Type B pancreatic cell (in vitro differentiated cells): ENCODE data around the gene ZNRF1. TPM values are rescaled to one million over a fixed set of nuclear protein-coding genes. Genes with fewer than 3 reads are reported as not detected.
"Not testable (repeated sequence)": the region's sequence is repeated elsewhere in the genome, so short reads cannot be mapped to it uniquely, and the experiment has no call there.

Experiments used
- DNase-seq: peaks from one replicate; pipeline ENCODE4 v3.0.0; 2021; ENCODE audit warnings: mixed read lengths; ENCODE audit not compliant: unreplicated experiment; ENCODE audit errors: extremely low spot score
- H3K27ac Mint-ChIP-seq: 2 replicates; pipeline ENCODE4 v1.8.0; 2021; ENCODE audit warnings: mild to moderate bottlenecking, mixed read lengths
- H3K27me3 Mint-ChIP-seq: 2 replicates; pipeline ENCODE4 v1.8.0; 2021; ENCODE audit warnings: mixed read lengths
- H3K36me3 Mint-ChIP-seq: 2 replicates; pipeline ENCODE4 v1.8.0; 2021; ENCODE audit warnings: mixed read lengths
- H3K4me1 Mint-ChIP-seq: one replicate; pipeline ENCODE4 v1.8.0; 2021; ENCODE audit warnings: mixed read lengths; ENCODE audit not compliant: unreplicated experiment
- H3K4me3 Mint-ChIP-seq: 2 replicates; pipeline ENCODE4 v1.8.0; 2021; ENCODE audit warnings: mild to moderate bottlenecking, mixed read lengths
- H3K9me3 Mint-ChIP-seq: 2 replicates; pipeline ENCODE4 v1.8.0; 2021; ENCODE audit warnings: mixed read lengths
- total RNA-seq: library from RNA; stranded (reverse); gene quantifications from 2 replicates; pipeline ENCODE4 v1.2.1, GENCODE V29; 2021; ENCODE audit warnings: low replicate concordance
- TF ChIP-seq, protein P1 (sequence below): fragments of 200-600 bp; sonication (generic); conservative IDR thresholded peaks from 2 replicates; pipeline ENCODE4 v1.5.0; 2021; ENCODE audit warnings: antibody characterized with exemption, mild to moderate bottlenecking

Gene ZNRF1
- total RNA-seq, 1 donor from 2014 or later = 49.2 TPM

DNA sequence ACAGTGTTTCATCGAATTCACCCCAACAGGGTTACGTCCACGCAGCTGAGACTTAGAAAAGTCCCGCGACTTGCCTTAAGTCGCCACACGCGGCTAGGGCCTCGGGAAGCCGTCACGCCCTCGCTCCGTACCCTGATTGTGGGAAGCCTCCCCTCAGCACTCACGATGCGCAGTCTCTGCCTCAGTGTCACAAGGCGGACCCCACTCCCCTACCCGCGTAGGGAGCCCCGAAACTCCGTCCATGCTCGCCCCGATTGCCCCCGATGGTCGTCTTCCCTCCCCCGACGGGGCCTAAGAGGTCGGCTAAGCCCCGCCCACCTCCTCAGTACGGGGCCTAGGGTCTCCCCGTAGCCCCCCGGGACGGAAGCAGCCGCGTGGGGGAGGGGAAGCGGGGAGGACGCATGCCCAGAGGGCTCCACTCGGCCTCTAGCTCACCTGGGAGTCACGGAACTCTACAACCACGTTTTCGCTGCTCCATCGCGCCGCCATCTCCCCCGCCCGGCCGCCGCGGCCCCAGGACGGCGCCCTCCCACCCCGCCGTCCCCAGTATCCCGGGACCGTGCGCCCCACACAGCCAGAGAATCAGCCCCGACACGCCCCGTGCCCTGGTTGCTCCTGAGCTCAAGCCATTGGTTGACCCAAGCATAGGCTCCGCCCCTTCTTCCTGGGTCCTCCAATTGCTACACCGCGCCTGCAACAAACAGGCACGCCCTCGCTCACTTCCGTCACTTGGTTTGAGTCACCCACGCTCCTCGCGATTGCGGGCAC lies 14.1 kb upstream of the ZNRF1 start, which contains the start of gene WDR59:
TSS of gene WDR59 (minus strand) at position 595 of the 768 bp plus-strand sequence. CDS start at position 489, 106 bp downstream.
- Mint-ChIP-seq H3K4me3 (peak within 1 kb of the TSS; percentile 98), H3K9me3 (no peaks in the 10 kb centered on the region), H3K36me3 (no peaks in the 10 kb centered on the region), H3K4me1 (peaks cover 8% of the 10 kb centered on the region), H3K27me3 (no peaks in the 10 kb centered on the region), H3K27ac (peak within 1 kb of the TSS; percentile 95)
- TF ChIP-seq, protein P1, sequence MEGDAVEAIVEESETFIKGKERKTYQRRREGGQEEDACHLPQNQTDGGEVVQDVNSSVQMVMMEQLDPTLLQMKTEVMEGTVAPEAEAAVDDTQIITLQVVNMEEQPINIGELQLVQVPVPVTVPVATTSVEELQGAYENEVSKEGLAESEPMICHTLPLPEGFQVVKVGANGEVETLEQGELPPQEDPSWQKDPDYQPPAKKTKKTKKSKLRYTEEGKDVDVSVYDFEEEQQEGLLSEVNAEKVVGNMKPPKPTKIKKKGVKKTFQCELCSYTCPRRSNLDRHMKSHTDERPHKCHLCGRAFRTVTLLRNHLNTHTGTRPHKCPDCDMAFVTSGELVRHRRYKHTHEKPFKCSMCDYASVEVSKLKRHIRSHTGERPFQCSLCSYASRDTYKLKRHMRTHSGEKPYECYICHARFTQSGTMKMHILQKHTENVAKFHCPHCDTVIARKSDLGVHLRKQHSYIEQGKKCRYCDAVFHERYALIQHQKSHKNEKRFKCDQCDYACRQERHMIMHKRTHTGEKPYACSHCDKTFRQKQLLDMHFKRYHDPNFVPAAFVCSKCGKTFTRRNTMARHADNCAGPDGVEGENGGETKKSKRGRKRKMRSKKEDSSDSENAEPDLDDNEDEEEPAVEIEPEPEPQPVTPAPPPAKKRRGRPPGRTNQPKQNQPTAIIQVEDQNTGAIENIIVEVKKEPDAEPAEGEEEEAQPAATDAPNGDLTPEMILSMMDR = no peak
- peak; percentile 97 for DNase-seq

DNA sequence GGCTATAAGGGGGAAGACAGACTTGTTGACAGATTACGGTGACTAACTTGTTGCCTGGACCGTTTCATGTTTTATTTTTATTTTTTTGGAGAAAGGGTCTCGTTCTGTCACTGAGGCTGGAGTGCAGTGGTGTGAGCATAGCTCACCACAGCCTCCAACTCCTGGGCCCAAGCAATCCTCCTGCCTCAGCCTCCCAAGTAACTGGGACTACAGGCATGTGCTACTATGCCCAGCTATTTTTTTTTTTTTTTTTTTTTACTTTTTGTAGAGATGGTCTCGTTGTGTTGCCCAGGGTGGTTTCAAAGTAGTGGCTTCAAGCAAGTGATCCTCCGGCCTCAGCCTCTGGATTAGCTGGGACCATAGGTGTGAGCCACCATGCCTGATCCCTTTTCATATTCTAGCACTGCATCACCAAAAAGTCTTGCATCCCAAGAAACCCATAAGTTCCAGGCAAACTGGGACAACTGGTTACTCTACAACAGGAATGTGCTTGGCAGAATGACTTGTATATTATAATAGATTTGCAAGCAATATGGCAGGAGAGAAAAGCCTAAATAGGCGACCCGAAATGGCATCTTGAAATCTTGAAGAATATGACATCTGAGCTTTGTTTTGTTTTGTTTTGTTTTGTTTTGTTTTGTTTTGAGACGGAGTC lies 11.7 kb upstream of the ZNRF1 start:
- Mint-ChIP-seq H3K9me3 (no peaks in the 10 kb centered on the region), H3K4me3 (no peak overlapping the region), H3K4me1 (peaks cover 15% of the 10 kb centered on the region), H3K27ac (no peak overlapping the region), H3K36me3 (no peaks in the 10 kb centered on the region), H3K27me3 (no peaks in the 10 kb centered on the region)
- DNase-seq = no peak
- TF ChIP-seq, protein P1 = no peak

DNA sequence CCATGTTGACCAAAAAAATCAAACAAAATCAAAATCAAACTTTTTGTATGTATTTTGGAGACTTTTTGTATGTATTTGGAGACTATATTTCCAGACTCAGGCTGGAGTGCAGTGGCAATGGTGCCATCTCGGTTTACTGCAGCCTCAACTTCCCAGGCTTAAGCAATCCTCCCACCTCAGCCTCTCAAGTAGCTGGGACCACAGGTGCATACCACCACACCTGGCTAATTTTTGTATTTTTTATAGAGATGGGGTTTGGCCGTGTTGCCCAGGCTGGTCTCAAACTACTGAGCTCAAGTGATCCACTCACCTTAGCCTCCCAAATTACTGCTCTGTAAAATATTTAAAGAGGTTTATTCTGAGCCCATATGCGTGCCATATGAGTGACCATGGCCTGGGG lies 9.0 kb upstream of the ZNRF1 start:
- DNase-seq, H3K9me3 Mint-ChIP-seq, H3K27me3 Mint-ChIP-seq, H3K36me3 Mint-ChIP-seq, H3K4me3 Mint-ChIP-seq, H3K27ac Mint-ChIP-seq: not testable (repeated sequence)
- peaks cover 13% of the 10 kb centered on the region for H3K4me1 Mint-ChIP-seq

DNA sequence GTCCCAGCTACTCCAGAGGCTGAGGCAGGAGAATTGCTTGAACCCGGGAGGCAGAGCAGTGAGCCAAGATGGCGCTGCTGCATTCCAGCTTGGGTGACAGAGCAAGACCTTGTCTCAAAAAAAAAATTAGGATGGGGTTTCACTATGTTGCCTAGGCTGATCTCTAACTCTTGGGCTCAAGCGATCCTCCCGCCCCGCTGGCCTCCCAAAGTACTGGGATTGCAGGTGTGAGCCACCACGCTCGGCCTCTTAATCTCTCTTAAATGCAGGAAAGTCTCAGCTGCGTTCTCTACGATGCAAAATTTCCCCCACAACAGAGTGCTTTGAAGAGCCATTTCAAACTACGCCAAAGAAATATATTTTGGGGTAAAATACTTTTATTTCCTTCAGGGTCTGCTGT lies 8.0 kb upstream of the ZNRF1 start:
- Mint-ChIP-seq H3K27me3 (no peaks in the 10 kb centered on the region), H3K4me3 (no peak overlapping the region), H3K36me3 (no peaks in the 10 kb centered on the region), H3K4me1 (peaks cover 9% of the 10 kb centered on the region), H3K9me3 (no peaks in the 10 kb centered on the region), H3K27ac (peak overlapping the region; percentile 76)
- TF ChIP-seq, protein P1 = no peak
- no peak for DNase-seq

DNA sequence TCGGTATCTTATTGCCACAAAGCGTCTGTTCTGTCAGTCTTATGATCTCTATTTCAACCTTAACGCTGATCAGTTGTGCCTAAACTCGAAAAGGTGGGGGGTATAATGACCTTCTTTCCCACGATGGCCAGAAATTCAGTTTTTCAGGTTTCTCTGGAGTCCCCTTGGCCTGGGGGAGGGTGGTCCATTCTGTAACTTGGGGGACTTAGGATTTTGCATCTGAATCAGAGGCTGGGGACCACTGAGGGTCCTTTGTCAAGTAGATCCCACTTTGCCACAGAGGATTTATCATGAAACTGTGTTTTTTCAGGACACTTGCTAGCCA lies 7.6 kb upstream of the ZNRF1 start:
- Mint-ChIP-seq H3K27me3 (no peaks in the 10 kb centered on the region), H3K4me1 (peaks cover 9% of the 10 kb centered on the region), H3K36me3 (no peaks in the 10 kb centered on the region), H3K4me3 (no peak overlapping the region), H3K27ac (peak overlapping the region; percentile 76), H3K9me3 (no peaks in the 10 kb centered on the region)
- TF ChIP-seq, protein P1 = no peak
- DNase-seq = no peak
